Sigmoid colon (tissue), 4 donors: ENCODE data around the gene RIMBP2.

Experiments used
- CTCF ChIP-seq, 4 experiments: fragments of 450-650 bp in 3 of 4; fragments of 200-600 bp in 1 of 4; IDR thresholded peaks; one replicate each; pipeline ENCODE4 v1.5.1; 2016 to 2019; ENCODE audit warnings: antibody characterized with exemption in 4 of 4, mild to moderate bottlenecking in 3 of 4, moderate library complexity in 2 of 4
- EP300 ChIP-seq, 4 donors: sonication (generic); formaldehyde crosslinking; IDR thresholded peaks; one replicate each; pipeline ENCODE4 v1.6.1; 2017; ENCODE audit warnings: antibody characterized with exemption in 4 of 4
- POLR2A ChIP-seq, 2 donors: fragments of 450-650 bp; IDR thresholded peaks; one replicate each; pipeline ENCODE4 v1.6.1; 2016; ENCODE audit warnings: antibody characterized with exemption in 2 of 2, mild to moderate bottlenecking in 2 of 2, moderate library complexity in 2 of 2

GRCh38 chr12:130645751-130646150, 70.3 kb downstream of the RIMBP2 start:
- TF ChIP-seq CTCF (IDR thresholded peaks at IDR 0.05): no peak
- TF ChIP-seq EP300 (IDR thresholded peaks at IDR 0.05): no peak
- no peak for TF ChIP-seq POLR2A (IDR thresholded peaks at IDR 0.05)
